Uterus (tissue), 4 donors: Measurements from ENCODE around the gene ARRDC3. TPM values are rescaled to one million over a fixed set of nuclear protein-coding genes. Genes with fewer than 3 reads are reported as not detected.

Source experiments
- DNase-seq, 2 donors: peaks; one replicate each; pipeline ENCODE4 v3.0.0-alpha.2; 2019 to 2020
- H3K27ac ChIP-seq, 2 donors: fragments of 200-600 bp; sonication (generic); 1 replicate in 1 of 2; 2 replicates in 1 of 2; pipeline ENCODE4 v1.5.1; 2016 to 2018
- H3K27me3 ChIP-seq, 2 donors: fragments of 200-600 bp; sonication (generic); one replicate each; pipeline ENCODE4 v1.5.1; 2018 to 2019; ENCODE audit warnings: control low read depth in 1 of 2
- H3K36me3 ChIP-seq, 2 donors: fragments of 200-600 bp; sonication (generic); one replicate each; pipeline ENCODE4 v1.5.1; 2019; ENCODE audit warnings: control low read depth in 1 of 2
- H3K4me1 ChIP-seq, 2 donors: fragments of 200-600 bp; sonication (generic); one replicate each; pipeline ENCODE4 v1.5.1; 2018 to 2019; ENCODE audit warnings: control low read depth in 1 of 2
- H3K4me3 ChIP-seq, 2 donors: fragments of 200-600 bp; sonication (generic); 1 replicate in 1 of 2; 2 replicates in 1 of 2; pipeline ENCODE4 v1.5.1; 2018 to 2019; ENCODE audit warnings: mild to moderate bottlenecking in 1 of 2
- H3K9me3 ChIP-seq, 2 donors: fragments of 200-600 bp; sonication (generic); one replicate each; pipeline ENCODE4 v1.5.1; 2019; ENCODE audit warnings: control low read depth in 1 of 2
- CTCF ChIP-seq, 4 experiments: fragments of 200-600 bp in 2 of 4; fragments of 450-650 bp in 2 of 4; sonication (generic) in 2 of 4; IDR thresholded peaks; one replicate each; pipeline ENCODE4 v1.5.1; 2016 to 2019; ENCODE audit warnings: antibody characterized with exemption in 4 of 4, mild to moderate bottlenecking in 2 of 4, moderate library complexity in 1 of 4
- POLR2A ChIP-seq, 2 donors: fragments of 450-650 bp; IDR thresholded peaks; one replicate each; pipeline ENCODE4 v1.6.1; 2016; ENCODE audit warnings: antibody characterized with exemption in 2 of 2, mild to moderate bottlenecking in 1 of 2, moderate library complexity in 1 of 2
- intact Hi-C: fragments of 100-400 bp; cut with DNase I; formaldehyde crosslinking; loops from one replicate; pipeline ENCODE4 v1.15.1; 2023; ENCODE audit warnings: low total_unique reads
- total RNA-seq, 4 donors: library from RNA; depleted of rRNA in 3 of 4; stranded (reverse); fragments of >200 nt in 3 of 4; gene quantifications; one replicate each; pipeline versions ENCODE4 v1.1.0 to v1.2.4, GENCODE V29; 2014 to 2023
- donor health status: DM: yes; HTN: yes; CAD: no.

Gene ARRDC3
- total RNA-seq, 4 donors from 2014 or later, result 11.5 to 237 (median 38.6) TPM

GRCh38 chr5:91416491-91416890 lies 33.4 kb upstream of the ARRDC3 start:
- Histone ChIP-seq H3K4me1 (no peaks in the 10 kb centered on the region), H3K9me3 (no peaks in the 10 kb centered on the region), H3K36me3 (no peaks in the 10 kb centered on the region), H3K27me3 (no peaks in the 10 kb centered on the region), H3K4me3 (no peak overlapping the region), H3K27ac (no peak overlapping the region)
- TF ChIP-seq CTCF (IDR thresholded peaks at IDR 0.05) (no peak), POLR2A (IDR thresholded peaks at IDR 0.05) (no peak)
- intact Hi-C loops, result loop anchor here (10.0 kb wide), 1 partner anchor 552 kb away; no protein-coding TSS in a partner anchor
- no peak for DNase-seq

GRCh38 chr5:91409304-91409703 lies 26.2 kb upstream of the ARRDC3 start:
- Histone ChIP-seq H3K9me3 (no peaks in the 10 kb centered on the region), H3K36me3 (no peaks in the 10 kb centered on the region), H3K27ac (no peak overlapping the region), H3K27me3 (no peaks in the 10 kb centered on the region), H3K4me3 (no peak overlapping the region), H3K4me1 (no peaks in the 10 kb centered on the region)
- intact Hi-C loops, result no loop called here
- TF ChIP-seq POLR2A (IDR thresholded peaks at IDR 0.05) (no peak), CTCF (IDR thresholded peaks at IDR 0.05) (no peak)
- no peak for DNase-seq

- Histone ChIP-seq H3K4me3 (no peak overlapping the region), H3K36me3 (no peaks in the 10 kb centered on the region), H3K4me1 (no peaks in the 10 kb centered on the region), H3K9me3 (no peaks in the 10 kb centered on the region), H3K27ac (no peak overlapping the region), H3K27me3 (no peaks in the 10 kb centered on the region)
- no peak for DNase-seq
- intact Hi-C loops, result no loop called here
- no peak for TF ChIP-seq CTCF (IDR thresholded peaks at IDR 0.05)
- no peak for TF ChIP-seq POLR2A (IDR thresholded peaks at IDR 0.05)
These were observed 25.6 kb upstream of the ARRDC3 start for GRCh38 chr5:91408710-91409109.

GRCh38 chr5:91407204-91407603 lies 24.1 kb upstream of the ARRDC3 start:
- intact Hi-C loops, result no loop called here
- no peak overlapping the region for H3K4me3 ChIP-seq
- H3K36me3 ChIP-seq, result no peaks in the 10 kb centered on the region
- no peak overlapping the region for H3K27ac ChIP-seq
- no peaks in the 10 kb centered on the region for H3K4me1 ChIP-seq
- no peaks in the 10 kb centered on the region for H3K27me3 ChIP-seq
- TF ChIP-seq POLR2A (IDR thresholded peaks at IDR 0.05), result no peak
- TF ChIP-seq CTCF (IDR thresholded peaks at IDR 0.05), result no peak
- no peak for DNase-seq
- no peaks in the 10 kb centered on the region for H3K9me3 ChIP-seq

- H3K27ac ChIP-seq, result no peak overlapping the region
- no peaks in the 10 kb centered on the region for H3K36me3 ChIP-seq
- DNase-seq, result no peak
- TF ChIP-seq CTCF (IDR thresholded peaks at IDR 0.05) (no peak), POLR2A (IDR thresholded peaks at IDR 0.05) (no peak)
- H3K4me1 ChIP-seq, result no peaks in the 10 kb centered on the region
- no peaks in the 10 kb centered on the region for H3K27me3 ChIP-seq
- no peak overlapping the region for H3K4me3 ChIP-seq
- no peaks in the 10 kb centered on the region for H3K9me3 ChIP-seq
- intact Hi-C loops, result no loop called here
These were observed 20.3 kb upstream of the ARRDC3 start for GRCh38 chr5:91403438-91403837.
